HEK293 (cell line): ENCODE results near the gene TRIP10.
A peak's percentile ranks its signal among the peaks of the same experiment; 100 is the strongest.

Experiments used
- CTCF ChIA-PET: fragments of 350-600 bp; formaldehyde crosslinking; extraction: SDS; loops from one replicate; lab custom pipeline; 2021; ENCODE audit warnings: antibody characterized with exemption; lab: Yijun Ruan, JAX
- POLR2A ChIA-PET: fragments of 300-600 bp; formaldehyde crosslinking; extraction: SDS; loops from one replicate; lab custom pipeline; 2020; ENCODE audit warnings: antibody characterized with exemption, inconsistent platforms; lab: Yijun Ruan, JAX
- H3K27ac ChIP-seq: fragments of 200-500 bp; sonication (Bioruptor generic); 2 replicates; pipeline ENCODE4 v1.5.1; 2014; ENCODE audit warnings: low read depth, low read length, control low read depth, inconsistent platforms; ENCODE audit errors: extremely low read depth
- H3K36me3 ChIP-seq, 2 experiments: fragments of 200-500 bp in 1 of 2; sonication (Bioruptor generic) in 1 of 2; 1 replicate in 1 of 2; 2 replicates in 1 of 2; pipeline ENCODE4 v1.5.1; 2014 to 2017; ENCODE audit warnings: inconsistent platforms in 2 of 2, low read length in 2 of 2; ENCODE audit not compliant: control insufficient read depth in 2 of 2, insufficient read depth in 1 of 2
- H3K4me1 ChIP-seq: fragments of 200-500 bp; sonication (Bioruptor generic); 2 replicates; pipeline ENCODE4 v1.5.1; 2014; ENCODE audit warnings: mild to moderate bottlenecking, low read length, inconsistent platforms; ENCODE audit not compliant: control insufficient read depth, insufficient read depth
- H3K4me3 ChIP-seq: 2 replicates; pipeline ENCODE4 v1.5.1; 2011; ENCODE audit warnings: low read depth, mild to moderate bottlenecking, control low read depth, low read length, moderate library complexity
- H3K9me3 ChIP-seq: fragments of 200-500 bp; sonication (Bioruptor generic); 2 replicates; pipeline ENCODE4 v1.5.1; 2014; ENCODE audit warnings: low read depth, low read length, inconsistent platforms; ENCODE audit not compliant: control insufficient read depth, insufficient read depth
- KLF1 ChIP-seq: fragments of 450-650 bp; formaldehyde crosslinking; IDR thresholded peaks from 2 replicates; pipeline ENCODE4 v1.5.1; 2016; ENCODE audit warnings: missing biosample characterization, missing genetic modification characterization
- KLF10 ChIP-seq: fragments of 450-650 bp; IDR thresholded peaks from 2 replicates; pipeline ENCODE4 v1.5.1; 2018; ENCODE audit warnings: missing biosample characterization, mild to moderate bottlenecking, missing genetic modification characterization
- MEIS1 ChIP-seq: sonication (generic); formaldehyde crosslinking; IDR thresholded peaks from 2 replicates; pipeline ENCODE4 v1.8.1; 2022; ENCODE audit warnings: missing genetic modification reagents, mild to moderate bottlenecking, borderline replicate concordance
- PRDM10 ChIP-seq: fragments of 450-650 bp; formaldehyde crosslinking; IDR thresholded peaks from 2 replicates; pipeline ENCODE4 v1.5.1; 2016; ENCODE audit warnings: missing biosample characterization, missing genetic modification characterization
- SCRT2 ChIP-seq: fragments of 450-650 bp; formaldehyde crosslinking; IDR thresholded peaks from 2 replicates; pipeline ENCODE4 v1.5.1; 2016; ENCODE audit warnings: missing biosample characterization, missing genetic modification characterization
- SETDB1 ChIP-seq: IDR thresholded peaks from one replicate; pipeline ENCODE4 v1.6.1; 2017; ENCODE audit warnings: mild to moderate bottlenecking, low read length, moderate library complexity, mixed read lengths; ENCODE audit not compliant: insufficient read length
- ZBTB20 ChIP-seq: fragments of 450-650 bp; formaldehyde crosslinking; IDR thresholded peaks from 2 replicates; pipeline ENCODE4 v1.5.1; 2016; ENCODE audit warnings: missing biosample characterization, missing genetic modification characterization
- ZBTB7A ChIP-seq: fragments of 450-650 bp; formaldehyde crosslinking; IDR thresholded peaks from 2 replicates; pipeline ENCODE4 v1.5.1; 2016; ENCODE audit warnings: low read depth, missing biosample characterization, missing genetic modification characterization
- ZFHX2 ChIP-seq: fragments of 450-650 bp; formaldehyde crosslinking; conservative IDR thresholded peaks from 2 replicates; pipeline ENCODE4 v1.5.1; 2016; ENCODE audit warnings: missing biosample characterization, missing genetic modification characterization
- ZNF140 ChIP-seq: fragments of 450-650 bp; formaldehyde crosslinking; IDR thresholded peaks from 2 replicates; pipeline ENCODE4 v1.5.1; 2016; ENCODE audit warnings: missing biosample characterization, missing genetic modification characterization
- ZNF146 ChIP-seq: fragments of 450-650 bp; formaldehyde crosslinking; IDR thresholded peaks from 2 replicates; pipeline ENCODE4 v1.5.1; 2016; ENCODE audit warnings: missing biosample characterization, missing genetic modification characterization
- ZNF155 ChIP-seq: fragments of 450-650 bp; formaldehyde crosslinking; IDR thresholded peaks from 2 replicates; pipeline ENCODE4 v1.5.1; 2016; ENCODE audit warnings: missing biosample characterization, missing genetic modification characterization
- ZNF169 ChIP-seq: fragments of 450-650 bp; formaldehyde crosslinking; IDR thresholded peaks from 2 replicates; pipeline ENCODE4 v1.5.1; 2016; ENCODE audit warnings: missing biosample characterization, missing genetic modification characterization
- ZNF202 ChIP-seq: fragments of 450-650 bp; formaldehyde crosslinking; IDR thresholded peaks from 2 replicates; pipeline ENCODE4 v1.5.1; 2016; ENCODE audit warnings: missing biosample characterization, missing genetic modification characterization, borderline replicate concordance
- ZNF302 ChIP-seq: fragments of 450-650 bp; formaldehyde crosslinking; IDR thresholded peaks from 2 replicates; pipeline ENCODE4 v1.5.1; 2016; ENCODE audit warnings: missing biosample characterization, missing genetic modification characterization, low read depth
- ZNF433 ChIP-seq: fragments of 450-650 bp; formaldehyde crosslinking; IDR thresholded peaks from 2 replicates; pipeline ENCODE4 v1.5.1; 2016; ENCODE audit warnings: missing biosample characterization, missing genetic modification characterization, low read depth
- ZNF521 ChIP-seq: fragments of 450-650 bp; formaldehyde crosslinking; IDR thresholded peaks from 2 replicates; pipeline ENCODE4 v1.5.1; 2017; ENCODE audit warnings: missing biosample characterization, mild to moderate bottlenecking, missing genetic modification characterization
- ZNF596 ChIP-seq: fragments of 450-650 bp; IDR thresholded peaks from 2 replicates; pipeline ENCODE4 v1.5.0; 2018; ENCODE audit warnings: missing biosample characterization, mild to moderate bottlenecking, missing genetic modification characterization, moderate library complexity
- ZNF629 ChIP-seq: fragments of 450-650 bp; formaldehyde crosslinking; IDR thresholded peaks from 2 replicates; pipeline ENCODE4 v1.5.1; 2017; ENCODE audit warnings: missing biosample characterization, missing genetic modification characterization
- ZNF664 ChIP-seq: fragments of 450-650 bp; formaldehyde crosslinking; IDR thresholded peaks from 2 replicates; pipeline ENCODE4 v1.5.1; 2016; ENCODE audit warnings: missing biosample characterization, missing genetic modification characterization
- ZNF843 ChIP-seq: fragments of 450-650 bp; formaldehyde crosslinking; IDR thresholded peaks from 2 replicates; pipeline ENCODE4 v1.5.1; 2016; ENCODE audit warnings: missing biosample characterization, missing genetic modification characterization

Gene TRIP10

DNA sequence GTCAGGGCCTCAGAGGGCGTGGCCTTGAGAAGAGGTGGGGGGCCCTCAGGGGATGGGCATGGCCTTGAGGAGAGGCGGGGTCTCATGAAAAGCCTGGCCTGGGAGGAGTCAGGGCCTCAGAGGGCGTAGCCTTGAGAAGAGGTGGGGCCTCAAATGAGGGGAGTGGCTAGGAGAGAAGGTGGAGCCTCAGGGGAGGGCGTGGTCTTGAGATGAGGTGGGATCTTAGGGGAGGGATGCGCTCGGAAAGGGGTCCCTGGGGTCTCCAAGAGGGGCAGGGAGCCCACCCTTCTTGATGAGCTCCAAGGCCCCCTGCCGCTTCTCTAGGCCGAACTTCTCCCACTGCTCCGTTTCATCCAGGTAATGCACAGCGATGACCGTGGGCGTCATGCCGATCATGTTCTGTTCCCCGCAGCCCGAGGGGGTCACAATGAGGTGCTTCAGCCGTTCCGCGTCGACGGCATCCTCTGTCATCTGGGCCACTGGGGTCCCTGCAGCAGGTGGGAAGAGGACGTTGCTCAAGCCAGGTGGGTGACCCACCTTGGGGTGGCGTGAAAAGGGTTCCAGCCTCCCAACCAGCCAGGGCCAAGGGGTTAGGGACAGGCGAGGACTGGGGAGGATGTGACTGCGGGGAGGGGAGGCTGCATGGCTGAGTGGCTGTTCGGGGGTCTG, 45.2 kb upstream of the TRIP10 start:
- CTCF ChIA-PET, result no interaction called here
- Histone ChIP-seq H3K9me3 (no peaks in the 10 kb centered on the region), H3K36me3 (no peaks in the 10 kb centered on the region), H3K4me1 (no peaks in the 10 kb centered on the region), H3K27ac (no peak overlapping the region), H3K4me3 (no peak overlapping the region)
- TF ChIP-seq ZNF664 (tag by site-specific recombination) (no peak), ZBTB20 (tag by site-specific recombination) (no peak), KLF1 (peak; percentile 20; the same call in 1 of the 2 replicates), ZFHX2 (tag by site-specific recombination) (peak; percentile 25; the same call in 1 of the 2 replicates)
- POLR2A ChIA-PET, result no interaction called here

GRCh38 chr19:6696239-6696820, 43.1 kb upstream of the TRIP10 start:
- no peak overlapping the region for H3K27ac ChIP-seq
- TF ChIP-seq ZNF433 (tag by site-specific recombination) (no peak), KLF10 (no peak), ZNF140 (tag by site-specific recombination) (no peak), ZNF146 (tag by site-specific recombination) (no peak), ZNF521 (tag by site-specific recombination) (no peak), ZNF629 (no peak), ZNF155 (tag by site-specific recombination) (no peak), ZNF596 (tag by site-specific recombination) (no peak), MEIS1 (CRISPR knock-in tag) (no peak), SETDB1 (no peak), ZNF843 (tag by site-specific recombination) (no peak), ZBTB7A (tag by site-specific recombination) (no peak), ZNF202 (tag by site-specific recombination) (no peak), ZNF302 (no peak)

DNA sequence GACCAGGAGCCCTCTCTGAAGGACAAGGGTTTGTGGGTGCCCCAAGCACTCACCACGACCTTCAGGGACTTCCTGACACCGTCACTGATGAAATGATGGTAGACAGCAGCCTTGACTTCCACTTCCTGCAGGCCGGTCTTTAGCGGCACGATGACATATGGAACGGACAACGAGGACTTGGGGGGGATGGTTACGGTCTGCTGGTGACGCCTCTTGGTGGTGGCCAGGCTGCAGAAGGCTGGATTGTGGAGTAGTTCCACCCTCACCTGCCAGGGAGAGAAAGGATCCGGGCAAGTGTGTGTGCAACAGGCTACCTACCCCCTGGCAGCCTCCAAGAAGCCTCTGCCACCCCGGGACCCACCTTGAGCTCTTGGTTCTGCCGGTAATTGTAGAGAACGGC, 42.2 kb upstream of the TRIP10 start:
- Histone ChIP-seq H3K4me1 (no peaks in the 10 kb centered on the region), H3K36me3 (no peaks in the 10 kb centered on the region), H3K27ac (no peak overlapping the region), H3K9me3 (no peaks in the 10 kb centered on the region), H3K4me3 (no peak overlapping the region)
- TF ChIP-seq ZNF169 (tag by site-specific recombination) (no peak), SCRT2 (tag by site-specific recombination) (0 out of 2 replicates have a peak, but pooled peaks have one; percentile 15), PRDM10 (peak; percentile 31; the same call in 1 of the 2 replicates)
- ChIA-PET POLR2A (no interaction called here), CTCF (no interaction called here)

More at GRCh38 chr19:6696239-6696820, 43.1 kb upstream of the TRIP10 start:
- Histone ChIP-seq H3K36me3 (no peaks in the 10 kb centered on the region), H3K4me3 (no peak overlapping the region), H3K4me1 (no peaks in the 10 kb centered on the region), H3K9me3 (no peaks in the 10 kb centered on the region)
- POLR2A ChIA-PET, result no interaction called here
- CTCF ChIA-PET, result interaction anchor here (0.6 kb wide), 1 partner anchor 171 kb away, joined by 3 read pairs; no protein-coding TSS in a partner anchor
